IMR-90 (cell line): Measurements from ENCODE around the gene ASTN2. TPM values are rescaled to one million over a fixed set of nuclear protein-coding genes. Genes with fewer than 3 reads are reported as not detected.

Experiments
- ATAC-seq: fragments of 200-7000 bp; cut with Tn5 transposase; 2 replicates; pipeline ENCODE4 v1.9.1; 2020; ENCODE audit warnings: low read depth, mild to moderate bottlenecking, moderate library complexity
- BruUV-seq: library from RNA; stranded (reverse); fragments of 400-500 nt; replicated peaks from 2 replicates; lab custom pipeline; 2021; lab: Mats Ljungman, UMichigan
- CTCF ChIA-PET: fragments of 300-600 bp; formaldehyde crosslinking; extraction: SDS; loops from one replicate; lab custom pipeline; 2021; ENCODE audit warnings: antibody characterized with exemption; lab: Yijun Ruan, JAX
- POLR2A ChIA-PET: fragments of 300-600 bp; sonication (Branson Sonifier 250); formaldehyde crosslinking; loops from one replicate; lab custom pipeline; 2022; ENCODE audit warnings: antibody characterized with exemption; ENCODE audit not compliant: unreplicated experiment; lab: Charles Lee
- DNase-seq: peaks from one replicate; pipeline ENCODE4 v3.0.0; 2013
- H2AFZ ChIP-seq: replicated peaks from 2 replicates; pipeline ENCODE3; 2013; ENCODE audit warnings: low read length, mild to moderate bottlenecking; ENCODE audit not compliant: poor library complexity
- H2AK5ac ChIP-seq: 2 replicates; pipeline ENCODE4 v1.6.1; 2013; ENCODE audit warnings: low read depth, low read length, inconsistent platforms
- H2AK9ac ChIP-seq: replicated peaks from 2 replicates; pipeline ENCODE3; 2013; ENCODE audit warnings: mild to moderate bottlenecking, low read depth, low read length, moderate library complexity; ENCODE audit not compliant: poor library complexity
- H2BK120ac ChIP-seq: 2 replicates; pipeline ENCODE4 v1.6.1; 2013; ENCODE audit warnings: low read depth, low read length, inconsistent platforms
- H2BK15ac ChIP-seq: 3 replicates; pipeline ENCODE4 v1.6.1; 2013; ENCODE audit warnings: low read depth, low read length, inconsistent platforms
- H2BK20ac ChIP-seq: 2 replicates; pipeline ENCODE4 v1.6.1; 2013; ENCODE audit warnings: low read depth, mild to moderate bottlenecking, inconsistent platforms, low read length, moderate library complexity
- H2BK5ac ChIP-seq: 2 replicates; pipeline ENCODE4 v1.6.1; 2013; ENCODE audit warnings: mild to moderate bottlenecking, low read depth, low read length, inconsistent platforms; ENCODE audit not compliant: poor library complexity, severe bottlenecking
- H3K14ac ChIP-seq: replicated peaks from 2 replicates; pipeline ENCODE4 v1.6.1; 2013; ENCODE audit warnings: low read depth, low read length, inconsistent platforms
- H3K18ac ChIP-seq: 2 replicates; pipeline ENCODE4 v1.6.1; 2013; ENCODE audit warnings: low read depth, low read length, control low read depth
- H3K23ac ChIP-seq: 2 replicates; pipeline ENCODE4 v1.6.1; 2013; ENCODE audit warnings: low read depth, low read length, inconsistent platforms
- H3K27ac ChIP-seq: 2 replicates; pipeline ENCODE4 v1.5.1; 2013; ENCODE audit warnings: mild to moderate bottlenecking, control low read depth, low read length; ENCODE audit not compliant: insufficient read depth
- H3K27me3 ChIP-seq: 2 replicates; pipeline ENCODE4 v1.6.1; 2013; ENCODE audit warnings: low read length; ENCODE audit not compliant: control insufficient read depth, insufficient read depth
- H3K36me3 ChIP-seq: 2 replicates; pipeline ENCODE4 v1.6.1; 2013; ENCODE audit warnings: low read length, mixed read lengths; ENCODE audit not compliant: control insufficient read depth, insufficient read depth
- H3K4ac ChIP-seq: 2 replicates; pipeline ENCODE4 v1.6.1; 2013; ENCODE audit warnings: low read depth, low read length, inconsistent platforms
- H3K4me1 ChIP-seq: 2 replicates; pipeline ENCODE4 v1.6.1; 2013; ENCODE audit warnings: low read length, mixed read lengths; ENCODE audit not compliant: control insufficient read depth, insufficient read depth
- H3K4me2 ChIP-seq: 2 replicates; pipeline ENCODE4 v1.6.1; 2013; ENCODE audit warnings: low read depth, mild to moderate bottlenecking, control low read depth, low read length, moderate library complexity
- H3K4me3 ChIP-seq: 2 replicates; pipeline ENCODE4 v1.5.1; 2013; ENCODE audit warnings: low read depth, mild to moderate bottlenecking, control low read depth, low read length, moderate library complexity; ENCODE audit not compliant: insufficient read depth
- H3K56ac ChIP-seq: 2 replicates; pipeline ENCODE4 v1.6.1; 2013; ENCODE audit warnings: low read length, inconsistent platforms; ENCODE audit not compliant: insufficient read depth; ENCODE audit errors: extremely low read depth
- H3K79me1 ChIP-seq, 2 experiments: 2 replicates each; pipeline ENCODE4 v1.6.1; 2013; ENCODE audit warnings: low read length in 2 of 2, inconsistent platforms in 1 of 2, low read depth in 1 of 2
- H3K9ac ChIP-seq: 2 replicates; pipeline ENCODE4 v1.6.1; 2013; ENCODE audit warnings: low read depth, low read length, control low read depth
- H3K9me1 ChIP-seq: 2 replicates; pipeline ENCODE4 v1.6.1; 2013; ENCODE audit warnings: low read length, inconsistent platforms; ENCODE audit not compliant: insufficient read depth
- H3K9me3 ChIP-seq: 2 replicates; pipeline ENCODE4 v1.6.1; 2013; ENCODE audit warnings: low read length; ENCODE audit not compliant: control insufficient read depth, insufficient read depth
- H4K20me1 ChIP-seq: 2 replicates; pipeline ENCODE4 v1.6.1; 2013; ENCODE audit warnings: low read length, inconsistent platforms; ENCODE audit not compliant: insufficient read depth
- H4K5ac ChIP-seq: 2 replicates; pipeline ENCODE4 v1.6.1; 2013; ENCODE audit warnings: mild to moderate bottlenecking, low read depth, low read length, control low read depth
- H4K8ac ChIP-seq, 2 experiments: 2 replicates each; pipeline ENCODE4 v1.6.1; 2013; ENCODE audit warnings: low read depth in 2 of 2, low read length in 2 of 2, control low read depth in 1 of 2, inconsistent platforms in 1 of 2
- H4K91ac ChIP-seq: 2 replicates; pipeline ENCODE4 v1.6.1; 2013; ENCODE audit warnings: low read depth, low read length, inconsistent platforms; ENCODE audit not compliant: insufficient read depth
- MAFK ChIP-seq: IDR thresholded peaks from 2 replicates; pipeline ENCODE4 v1.6.1; 2012; ENCODE audit warnings: low read depth, low read length, improper control_type of control experiment
- POLR2A ChIP-seq: IDR thresholded peaks from 2 replicates; pipeline ENCODE4 v1.6.1; 2012; ENCODE audit warnings: mild to moderate bottlenecking, low read depth, low read length
- RFX5 ChIP-seq: IDR thresholded peaks from 2 replicates; pipeline ENCODE4 v1.8.0; 2012; ENCODE audit warnings: low read depth, mild to moderate bottlenecking, low read length, moderate library complexity
- WGBS, 2 experiments: methylation state at CpG; one replicate each; pipeline versions ENCODE4 v1.1.5 to v1.1.7; 2013; ENCODE audit warnings: missing lambda C conversion rate in 2 of 2; ENCODE audit not compliant: insufficient read length in 1 of 2; ENCODE audit errors: extremely low coverage in 2 of 2; 5-methylcytosine and 5-hydroxymethylcytosine counted together
- dilution Hi-C: fragments of 300-500 bp; cut with HindIII; formaldehyde crosslinking; loops from one replicate; pipeline ENCODE4 v1.14.3; 2018; ENCODE audit warnings: low sequenced_read_pairs; ENCODE audit not compliant: unreplicated experiment
- in situ Hi-C: fragments of 300-500 bp; cut with MboI; formaldehyde crosslinking; loops from 3 replicates; pipeline ENCODE4 v1.14.3; 2019; ENCODE audit warnings: low sequenced_read_pairs, inconsistent platforms, mixed read lengths
- intact Hi-C: fragments of 100-400 bp; cut with micrococcal nuclease; formaldehyde crosslinking; loops from 2 replicates; pipeline ENCODE4 v1.10.0; 2022
- polyA plus RNA-seq, 3 experiments: library from polyadenylated mRNA; depleted of rRNA; stranded (reverse); fragments of >200 nt; gene quantifications; 2 replicates each; pipeline ENCODE4 v1.2.3, GENCODE V29; 2012; ENCODE audit warnings: low replicate concordance in 1 of 3
- total RNA-seq: library from RNA; depleted of rRNA; stranded (reverse); fragments of >200 nt; gene quantifications from 2 replicates; pipeline ENCODE4 v1.2.3, GENCODE V29; 2012

Gene ASTN2
- total and polyA plus RNA-seq, 2 of the 4 experiments (the other 2 are of a cell fraction): 3.8 to 6.8 TPM

GRCh38 chr9:116843863-116844620, 570.8 kb downstream of the ASTN2 start:
- H2BK15ac ChIP-seq: no peak overlapping the region
- H3K4me3 ChIP-seq: no peak overlapping the region
- intact Hi-C loops: no loop called here
- no peaks in the 10 kb centered on the region for H3K36me3 ChIP-seq
- no peaks in the 10 kb centered on the region for H3K9me1 ChIP-seq
- H2BK20ac ChIP-seq: no peak overlapping the region
- dilution Hi-C loops: no loop called here
- no peak overlapping the region for H3K56ac ChIP-seq
- H2AK9ac ChIP-seq: no peak overlapping the region
- no peak overlapping the region for H4K91ac ChIP-seq
- H2AK5ac ChIP-seq: no peak overlapping the region
- H2AFZ ChIP-seq: no peak overlapping the region
- H4K8ac ChIP-seq: no peak overlapping the region
- H3K27ac ChIP-seq: no peak overlapping the region
- H3K23ac ChIP-seq: no peak overlapping the region
- H4K5ac ChIP-seq: no peak overlapping the region
- no peak overlapping the region for H3K9ac ChIP-seq
- WGBS, 2 experiments: 80% methylated on average over 1 of the region's 7 CpGs; no CpG with 5 or more reads in 1 of the 2 experiments
- no peaks in the 10 kb centered on the region for H3K27me3 ChIP-seq
- no peaks in the 10 kb centered on the region for H3K4me1 ChIP-seq
- TF ChIP-seq MAFK (peak; percentile 65), POLR2A (no peak), RFX5 (no peak)
- POLR2A ChIA-PET: no interaction called here
- no peak overlapping the region for H2BK5ac ChIP-seq
- CTCF ChIA-PET: no interaction called here
- H3K18ac ChIP-seq: no peak overlapping the region
- DNase-seq (no peak), ATAC-seq (no peak)
- no peak overlapping the region for H3K4me2 ChIP-seq
- no peak overlapping the region for H3K4ac ChIP-seq
- H3K9me3 ChIP-seq: no peaks in the 10 kb centered on the region
- H4K20me1 ChIP-seq: no peaks in the 10 kb centered on the region
- H3K79me1 ChIP-seq: no peaks in the 10 kb centered on the region
- H3K14ac ChIP-seq: no peak overlapping the region
- BruUV-seq: no TSS peak
- in situ Hi-C loops: no loop called here
- H2BK120ac ChIP-seq: no peak overlapping the region
